ENCODE measurements around the gene C1orf35. TPM values are rescaled to one million over a fixed set of nuclear protein-coding genes. Genes with fewer than 3 reads are reported as not detected.

The C1orf35 gene
- total RNA-seq, 6 experiments from 2014 or later, result 3.4 to 6.3 (median 5.2) TPM

DNA sequence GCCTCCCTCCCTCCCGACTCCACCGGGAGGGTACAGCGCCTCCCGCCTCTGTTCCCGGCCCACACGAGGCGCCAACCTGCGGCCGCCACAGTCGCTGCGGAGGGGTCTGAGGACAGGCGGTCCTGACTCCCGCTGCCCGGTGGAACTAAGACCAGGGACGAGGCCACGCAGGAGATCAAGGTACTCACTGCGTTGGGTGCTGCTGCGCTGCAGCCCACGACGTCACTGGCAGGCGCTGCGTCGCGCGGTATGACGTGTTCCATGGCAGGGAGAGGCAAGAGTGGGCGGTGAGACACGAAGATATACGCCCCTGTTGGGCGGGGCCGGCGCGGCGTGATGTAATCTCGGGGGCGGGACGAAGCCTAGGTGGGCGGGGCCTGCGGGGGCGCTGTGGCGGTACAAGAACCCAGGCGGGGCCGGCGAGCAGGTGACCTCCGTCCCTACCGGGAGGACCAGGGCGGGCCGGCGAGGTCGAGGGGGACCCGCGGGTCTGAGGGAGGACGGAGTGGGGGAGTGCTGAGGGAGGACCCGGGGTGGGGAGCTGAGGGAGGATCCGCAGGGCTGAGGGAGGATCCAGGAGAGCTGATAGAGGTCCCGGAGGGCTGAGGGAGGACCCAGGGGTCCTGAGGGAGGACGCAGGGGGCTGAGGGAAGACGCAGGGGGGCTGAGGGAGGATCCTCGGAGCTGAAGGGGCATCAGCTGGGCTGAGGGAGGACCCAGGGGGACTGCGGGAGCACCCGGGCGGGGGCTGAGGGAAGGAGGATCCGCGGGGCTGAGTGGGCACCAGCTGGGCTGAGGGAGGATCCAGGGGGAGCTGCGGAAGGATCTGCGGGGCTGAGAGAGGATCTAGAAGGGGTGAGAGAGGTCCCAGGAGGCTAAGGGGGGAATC, 6.2 kb upstream of the C1orf35 start, which contains the start of gene MRPL55:
MRPL55 (minus strand) TSS at position 227 of the 889 bp plus-strand sequence. CDS start 1,039 bp downstream, outside the sequence.
- DNase-seq (peak; percentile 99), ATAC-seq (peak; percentile 97 to 99 (median 98))
- 2% methylated on average over 43 of the region's 66 CpGs for WGBS (ENCODE audit: insufficient coverage, low coverage, low lambda C conversion rate, missing lambda C conversion rate)
- H3K27me3 ChIP-seq, result no peaks in the 10 kb centered on the region
- no peaks in the 10 kb centered on the region for H3K9me3 ChIP-seq
- TF ChIP-seq POLR2A (IDR thresholded peaks at IDR 0.05), result peak; percentile 90
- TF ChIP-seq, protein P1, sequence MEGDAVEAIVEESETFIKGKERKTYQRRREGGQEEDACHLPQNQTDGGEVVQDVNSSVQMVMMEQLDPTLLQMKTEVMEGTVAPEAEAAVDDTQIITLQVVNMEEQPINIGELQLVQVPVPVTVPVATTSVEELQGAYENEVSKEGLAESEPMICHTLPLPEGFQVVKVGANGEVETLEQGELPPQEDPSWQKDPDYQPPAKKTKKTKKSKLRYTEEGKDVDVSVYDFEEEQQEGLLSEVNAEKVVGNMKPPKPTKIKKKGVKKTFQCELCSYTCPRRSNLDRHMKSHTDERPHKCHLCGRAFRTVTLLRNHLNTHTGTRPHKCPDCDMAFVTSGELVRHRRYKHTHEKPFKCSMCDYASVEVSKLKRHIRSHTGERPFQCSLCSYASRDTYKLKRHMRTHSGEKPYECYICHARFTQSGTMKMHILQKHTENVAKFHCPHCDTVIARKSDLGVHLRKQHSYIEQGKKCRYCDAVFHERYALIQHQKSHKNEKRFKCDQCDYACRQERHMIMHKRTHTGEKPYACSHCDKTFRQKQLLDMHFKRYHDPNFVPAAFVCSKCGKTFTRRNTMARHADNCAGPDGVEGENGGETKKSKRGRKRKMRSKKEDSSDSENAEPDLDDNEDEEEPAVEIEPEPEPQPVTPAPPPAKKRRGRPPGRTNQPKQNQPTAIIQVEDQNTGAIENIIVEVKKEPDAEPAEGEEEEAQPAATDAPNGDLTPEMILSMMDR (IDR thresholded peaks at IDR 0.05), result peak in 2 of 4 donors; percentile 14 to 22
- intact Hi-C loops (cut with DNase I), result no loop called here
- H3K27ac ChIP-seq, result peak within 1 kb of the TSS; percentile 87 to 92 (median 88)
- peaks cover 0 to 12% (median 2%) of the 10 kb centered on the region in 4 donors for H3K36me3 ChIP-seq
- peak within 1 kb of the TSS; percentile 93 to 98 (median 94) for H3K4me3 ChIP-seq
- peaks cover 0 to 17% (median 4%) of the 10 kb centered on the region in 4 donors for H3K4me1 ChIP-seq

GRCh38 chr1:228108742-228109072, 5.6 kb upstream of the C1orf35 start:
- DNase-seq (no peak), ATAC-seq (no peak)
- Histone ChIP-seq H3K4me3 (peak overlapping the region; percentile 93 to 98 (median 94)), H3K27ac (peak overlapping the region; percentile 87 to 92 (median 88)), H3K4me1 (peaks cover 0 to 23% (median 4%) of the 10 kb centered on the region in 4 donors), H3K27me3 (no peaks in the 10 kb centered on the region), H3K36me3 (peaks cover 0 to 12% (median 2%) of the 10 kb centered on the region in 4 donors), H3K9me3 (no peaks in the 10 kb centered on the region)
- no peak for TF ChIP-seq POLR2A (IDR thresholded peaks at IDR 0.05)
- TF ChIP-seq, protein P1 (IDR thresholded peaks at IDR 0.05), result no peak
- 0% methylated on average over 4 of the region's 8 CpGs for WGBS (ENCODE audit: insufficient coverage, low coverage, low lambda C conversion rate, missing lambda C conversion rate)
- intact Hi-C loops (cut with DNase I), result no loop called here

DNA sequence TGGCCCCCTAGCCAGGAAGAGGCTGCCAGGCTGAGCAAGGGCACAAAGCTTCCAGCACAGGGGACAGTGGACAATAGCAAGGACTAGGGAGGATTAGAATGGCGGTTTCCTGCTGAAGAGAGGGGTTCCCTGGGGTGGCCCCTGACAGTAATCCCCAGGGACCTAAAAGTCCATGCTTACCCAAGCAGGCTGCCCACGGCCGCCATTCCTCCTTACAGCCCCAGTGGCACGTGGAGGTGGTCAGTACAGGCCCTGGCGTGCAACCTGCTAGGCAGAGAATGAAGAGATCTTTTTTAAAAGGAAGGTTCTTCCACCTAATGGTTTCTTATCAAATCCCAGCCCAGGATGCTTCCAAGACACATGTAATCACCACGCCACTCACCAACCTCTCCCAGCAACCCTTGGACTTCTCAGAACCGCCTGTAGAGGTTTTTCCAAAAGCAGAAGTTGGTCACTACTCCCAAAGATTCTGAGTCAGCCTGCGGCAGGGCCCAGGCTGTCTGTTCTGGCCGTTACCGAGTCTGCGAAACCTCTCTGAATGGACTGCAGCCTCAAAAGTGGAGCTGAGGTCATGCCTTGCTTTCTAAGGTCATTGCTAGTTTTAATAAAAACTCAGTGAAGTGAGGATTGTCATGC, 5.0 kb upstream of the C1orf35 start:
- 29% methylated on average over 6 of the region's 11 CpGs for WGBS (ENCODE audit: insufficient coverage, low coverage, low lambda C conversion rate, missing lambda C conversion rate)
- ATAC-seq, result no peak

DNA sequence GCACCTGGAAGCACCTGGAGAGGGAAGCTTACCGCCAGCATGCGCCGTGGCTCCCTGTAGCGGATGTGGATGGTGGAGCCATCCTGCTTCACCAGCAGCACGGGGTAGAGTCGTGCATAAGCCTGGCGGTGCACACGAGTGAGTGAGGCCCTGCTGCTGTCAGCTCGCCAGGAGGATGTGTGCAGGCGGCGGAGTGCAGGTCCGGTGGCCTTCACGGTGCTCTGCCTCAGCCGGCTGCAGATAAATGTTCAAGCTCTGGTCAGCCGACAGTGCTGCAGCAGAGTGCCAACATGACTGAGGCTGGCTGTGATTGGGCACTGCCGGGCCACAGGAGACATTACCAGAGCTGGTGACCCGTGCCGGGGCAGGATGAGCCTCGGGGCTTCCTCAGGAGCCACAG, 4.5 kb upstream of the C1orf35 start:
- intact Hi-C loops (cut with DNase I), result no loop called here
- Histone ChIP-seq H3K27ac (no peak overlapping the region), H3K9me3 (no peaks in the 10 kb centered on the region), H3K36me3 (peaks cover 0 to 12% (median 2%) of the 10 kb centered on the region in 4 donors), H3K4me3 (no peak overlapping the region), H3K4me1 (peaks cover 0 to 27% (median 4%) of the 10 kb centered on the region in 4 donors), H3K27me3 (no peaks in the 10 kb centered on the region)
- DNase-seq (peak in 2 of 3 donors; percentile 44 to 56), ATAC-seq (no peak)
- TF ChIP-seq POLR2A (IDR thresholded peaks at IDR 0.05), result no peak
- TF ChIP-seq, protein P1 (IDR thresholded peaks at IDR 0.05), result no peak
- WGBS (ENCODE audit: insufficient coverage, low coverage, low lambda C conversion rate, missing lambda C conversion rate), result no CpG with 5 or more reads among the region's 19 CpGs

More for the DNA sequence above, 5.0 kb upstream of the C1orf35 start:
- intact Hi-C loops (cut with DNase I), result no loop called here
- no peaks in the 10 kb centered on the region for H3K9me3 ChIP-seq
- peak overlapping the region; percentile 93 to 98 (median 94) for H3K4me3 ChIP-seq
- peaks cover 0 to 27% (median 4%) of the 10 kb centered on the region in 4 donors for H3K4me1 ChIP-seq
- peaks cover 0 to 12% (median 2%) of the 10 kb centered on the region in 4 donors for H3K36me3 ChIP-seq
- TF ChIP-seq, protein P1 (IDR thresholded peaks at IDR 0.05), result no peak
- no peak for TF ChIP-seq POLR2A (IDR thresholded peaks at IDR 0.05)
- H3K27ac ChIP-seq, result peak overlapping the region; percentile 87 to 92 (median 88)
- H3K27me3 ChIP-seq, result no peaks in the 10 kb centered on the region
- DNase-seq, result peak in 1 of 3 donors; percentile 41
